Gastrocnemius medialis (tissue), 4 donors: ENCODE data around the gene TMEM38A.

ENCODE experiments used
- CTCF ChIP-seq, 5 experiments: fragments of 450-650 bp in 3 of 5; fragments of 200-600 bp in 2 of 5; sonication (generic) in 2 of 5; IDR thresholded peaks in 4 of 5; conservative IDR thresholded peaks in 1 of 5; 1 replicate in 4 of 5; 2 replicates in 1 of 5; pipeline ENCODE4 v1.5.1; 2016 to 2019; ENCODE audit warnings: antibody characterized with exemption in 5 of 5, mild to moderate bottlenecking in 3 of 5, moderate library complexity in 3 of 5
- POLR2A ChIP-seq, 2 donors: fragments of 450-650 bp; IDR thresholded peaks; one replicate each; pipeline ENCODE4 v1.6.1; 2017; ENCODE audit warnings: antibody characterized with exemption in 2 of 2, mild to moderate bottlenecking in 2 of 2, moderate library complexity in 2 of 2

- TF ChIP-seq POLR2A (IDR thresholded peaks at IDR 0.05) (no peak), CTCF (IDR thresholded peaks at IDR 0.05 in 4 of 5, conservative IDR thresholded peaks at IDR 0.05 in 1 of 5) (no peak)
These were observed 23.3 kb downstream of the TMEM38A start for GRCh38 chr19:16684216-16684615.
